CD14-positive monocyte (primary cell): Measurements from ENCODE around the gene SAP30BP. TPM values are rescaled to one million over a fixed set of nuclear protein-coding genes. Genes with fewer than 3 reads are reported as not detected.

Experiments
- DNase-seq, 3 donors: peaks; one replicate each; pipeline ENCODE4 v3.0.0-alpha.2; 2011 to 2022
- H2AFZ ChIP-seq: 2 replicates; pipeline ENCODE4 v1.6.0; 2012; ENCODE audit warnings: mild to moderate bottlenecking, low read depth, low read length, inconsistent platforms; ENCODE audit not compliant: insufficient read depth, poor library complexity, severe bottlenecking
- H3K27ac ChIP-seq, 2 donors: 1 replicate in 1 of 2; 2 replicates in 1 of 2; pipeline ENCODE4 v1.5.1; 2012 to 2013; ENCODE audit warnings: low read length in 2 of 2, control low read depth in 1 of 2, inconsistent platforms in 1 of 2, low read depth in 1 of 2, mild to moderate bottlenecking in 1 of 2
- H3K27me3 ChIP-seq, 2 donors: one replicate each; pipeline versions ENCODE4 v1.6.0 to v1.6.1; 2011 to 2013; ENCODE audit warnings: low read length in 2 of 2; ENCODE audit not compliant: control insufficient read depth in 2 of 2, insufficient read depth in 2 of 2
- H3K36me3 ChIP-seq, 2 donors: replicated peaks in 1 of 2; 1 replicate in 1 of 2; 2 replicates in 1 of 2; pipeline versions ENCODE4 v1.5.1 to v1.6.1; 2012 to 2013; ENCODE audit warnings: low read length in 2 of 2, control low read depth in 1 of 2, inconsistent platforms in 1 of 2, mild to moderate bottlenecking in 1 of 2; ENCODE audit not compliant: insufficient read depth in 2 of 2, control insufficient read depth in 1 of 2
- H3K4me1 ChIP-seq, 2 donors: 1 replicate in 1 of 2; 2 replicates in 1 of 2; pipeline versions ENCODE4 v1.5.1 to v1.6.1; 2012 to 2013; ENCODE audit warnings: low read length in 2 of 2, control low read depth in 1 of 2, inconsistent platforms in 1 of 2, mild to moderate bottlenecking in 1 of 2, moderate library complexity in 1 of 2; ENCODE audit not compliant: insufficient read depth in 2 of 2, control insufficient read depth in 1 of 2
- H3K4me2 ChIP-seq: replicated peaks from 2 replicates; pipeline ENCODE3; 2012; ENCODE audit warnings: low read length, moderate library complexity, mild to moderate bottlenecking; ENCODE audit not compliant: poor library complexity, severe bottlenecking; ENCODE audit errors: extremely low read depth
- H3K4me3 ChIP-seq, 3 experiments: fragments of 200-600 bp in 1 of 3; sonication (generic) in 1 of 3; replicated peaks in 1 of 3; 1 replicate in 2 of 3; 2 replicates in 1 of 3; pipeline ENCODE4 v1.5.1; 2011 to 2013; ENCODE audit warnings: low read length in 3 of 3, mild to moderate bottlenecking in 3 of 3, control low read depth in 2 of 3, low read depth in 2 of 3, inconsistent platforms in 1 of 3, moderate library complexity in 1 of 3
- H3K79me2 ChIP-seq: 2 replicates; pipeline ENCODE4 v1.6.0; 2012; ENCODE audit warnings: mild to moderate bottlenecking, control low read depth, inconsistent platforms, low read length, moderate library complexity; ENCODE audit not compliant: insufficient read depth
- H3K9ac ChIP-seq: 2 replicates; pipeline ENCODE4 v1.6.0; 2017; ENCODE audit warnings: low read length, mild to moderate bottlenecking; ENCODE audit not compliant: insufficient read depth, poor library complexity, severe bottlenecking
- H3K9me3 ChIP-seq, 2 donors: replicated peaks in 1 of 2; 1 replicate in 1 of 2; 2 replicates in 1 of 2; pipeline versions ENCODE4 v1.5.1 to v1.6.1; 2012 to 2013; ENCODE audit warnings: low read length in 2 of 2, control low read depth in 1 of 2; ENCODE audit not compliant: control insufficient read depth in 1 of 2, insufficient read depth in 1 of 2
- H4K20me1 ChIP-seq: 2 replicates; pipeline ENCODE4 v1.6.0; 2012; ENCODE audit warnings: mild to moderate bottlenecking, low read length, control low read depth, moderate library complexity; ENCODE audit not compliant: insufficient read depth
- H3K27ac Mint-ChIP-seq, 7 donors: one replicate each; pipeline ENCODE4 v1.8.0; 2020; ENCODE audit warnings: mild to moderate bottlenecking in 7 of 7, mixed read lengths in 7 of 7, moderate library complexity in 6 of 7, inconsistent platforms in 2 of 7
- H3K27me3 Mint-ChIP-seq, 3 donors: one replicate each; pipeline ENCODE4 v1.8.0; 2021 to 2022; ENCODE audit warnings: low read depth in 3 of 3, mild to moderate bottlenecking in 3 of 3, mixed read lengths in 3 of 3, moderate library complexity in 3 of 3, inconsistent platforms in 1 of 3
- H3K36me3 Mint-ChIP-seq, 2 donors: one replicate each; pipeline ENCODE4 v1.8.0; 2020; ENCODE audit warnings: mixed read lengths in 2 of 2, inconsistent platforms in 1 of 2, mild to moderate bottlenecking in 1 of 2
- H3K4me1 Mint-ChIP-seq: one replicate; pipeline ENCODE4 v1.8.0; 2020; ENCODE audit warnings: mild to moderate bottlenecking, mixed read lengths
- H3K4me3 Mint-ChIP-seq, 2 donors: one replicate each; pipeline ENCODE4 v1.8.0; 2020; ENCODE audit warnings: mild to moderate bottlenecking in 2 of 2, mixed read lengths in 2 of 2, moderate library complexity in 1 of 2
- H3K9me3 Mint-ChIP-seq, 7 donors: one replicate each; pipeline ENCODE4 v1.8.0; 2020 to 2022; ENCODE audit warnings: mixed read lengths in 7 of 7, mild to moderate bottlenecking in 6 of 7, moderate library complexity in 6 of 7, inconsistent platforms in 2 of 7
- CTCF ChIP-seq: fragments of 200-600 bp; IDR thresholded peaks from one replicate; pipeline ENCODE4 v1.8.0; 2022; ENCODE audit warnings: antibody characterized with exemption, mild to moderate bottlenecking
- WGBS: methylation state at CpG from one replicate; pipeline ENCODE4 v1.1.5; 2013; ENCODE audit warnings: missing lambda C conversion rate; ENCODE audit not compliant: insufficient coverage; 5-methylcytosine and 5-hydroxymethylcytosine counted together
- intact Hi-C, 2 donors: fragments of 100-400 bp; cut with micrococcal nuclease; formaldehyde crosslinking; loops; one replicate each; pipeline versions ENCODE4 v1.15.0 to v1.15.1; 2023
- polyA plus RNA-seq, 3 donors: library from polyadenylated mRNA; depleted of rRNA in 1 of 3; unstranded in 2 of 3; stranded (reverse) in 1 of 3; fragments of 300-500 nt in 2 of 3; fragments of >200 nt in 1 of 3; fragmentation: Illumina TruSeq in 2 of 3; gene quantifications; 1 replicate in 2 of 3; 2 replicates in 1 of 3; pipeline ENCODE4 v1.2.3, GENCODE V29; 2012 to 2021

The SAP30BP gene
- polyA plus RNA-seq, 3 donors, result 43.8 to 130 (median 61.6) TPM

GRCh38 chr17:75638893-75639292 is 28.2 kb upstream of the SAP30BP start:
- Mint-ChIP-seq H3K4me1 (peaks cover 10% of the 10 kb centered on the region), H3K27me3 (peaks cover 0 to 4% (median 2%) of the 10 kb centered on the region in 3 donors), H3K36me3 (peaks cover 21 to 32% of the 10 kb centered on the region in 2 donors), H3K27ac (no peak overlapping the region), H3K9me3 (peaks cover 0 to 2% (median 0%) of the 10 kb centered on the region in 7 donors), H3K4me3 (no peak overlapping the region)
- DNase-seq, result no peak
- H4K20me1 ChIP-seq, result no peaks in the 10 kb centered on the region
- H3K27ac ChIP-seq, result no peak overlapping the region
- H3K9me3 ChIP-seq, result no peaks in the 10 kb centered on the region
- no peak overlapping the region for H3K9ac ChIP-seq
- no peaks in the 10 kb centered on the region for H3K79me2 ChIP-seq
- no peak overlapping the region for H3K4me2 ChIP-seq
- TF ChIP-seq CTCF, result no peak
- intact Hi-C loops, result no loop called here
- peaks cover 0 to 7% of the 10 kb centered on the region in 2 donors for H3K4me1 ChIP-seq
- H3K27me3 ChIP-seq, result no peaks in the 10 kb centered on the region
- H3K4me3 ChIP-seq, result no peak overlapping the region
- peaks cover 14 to 41% of the 10 kb centered on the region in 2 donors for H3K36me3 ChIP-seq
- H2AFZ ChIP-seq, result no peak overlapping the region
- 96% methylated on average over 11 of the region's 13 CpGs for WGBS

- TF ChIP-seq CTCF, result no peak
- intact Hi-C loops, result no loop called here
- WGBS, result no CpG with 5 or more reads among the region's 3 CpGs
- no peak overlapping the region for H3K9ac ChIP-seq
- no peak overlapping the region for H3K27ac ChIP-seq
- H3K4me1 ChIP-seq, result peaks cover 0 to 5% of the 10 kb centered on the region in 2 donors
- H3K4me3 Mint-ChIP-seq, result no peak overlapping the region
- peaks cover 0 to 2% (median 0%) of the 10 kb centered on the region in 3 donors for H3K27me3 Mint-ChIP-seq
- H3K36me3 Mint-ChIP-seq, result peaks cover 23 to 37% of the 10 kb centered on the region in 2 donors
- H3K4me2 ChIP-seq, result no peak overlapping the region
- H3K9me3 ChIP-seq, result no peaks in the 10 kb centered on the region
- H3K36me3 ChIP-seq, result peaks cover 14 to 44% of the 10 kb centered on the region in 2 donors
- H3K27me3 ChIP-seq, result no peaks in the 10 kb centered on the region
- H4K20me1 ChIP-seq, result no peaks in the 10 kb centered on the region
- no peak overlapping the region for H3K4me3 ChIP-seq
- no peaks in the 10 kb centered on the region for H3K79me2 ChIP-seq
- H3K9me3 Mint-ChIP-seq, result peaks cover 0 to 2% (median 0%) of the 10 kb centered on the region in 7 donors
- H2AFZ ChIP-seq, result no peak overlapping the region
- H3K27ac Mint-ChIP-seq, result peak overlapping the region in 1 of 7 donors; percentile 45
- DNase-seq, result no peak
- H3K4me1 Mint-ChIP-seq, result peaks cover 8% of the 10 kb centered on the region
Measured at GRCh38 chr17:75639327-75639726, 27.8 kb upstream of the SAP30BP start.
